WTC11 (cell line): Measurements from ENCODE around the gene CACNG4. TPM values are rescaled to one million over a fixed set of nuclear protein-coding genes. Genes with fewer than 3 reads are reported as not detected.

ENCODE experiments used
- ATAC-seq: fragments of 200-7000 bp; cut with Tn5 transposase; 2 replicates; pipeline ENCODE4 v1.10.0; 2021; ENCODE audit warnings: mild to moderate bottlenecking, moderate library complexity
- CTCF ChIA-PET: fragments of 300-600 bp; sonication (Branson Sonifier 250); formaldehyde crosslinking; loops from one replicate; lab custom pipeline; 2021; ENCODE audit warnings: antibody characterized with exemption; lab: Charles Lee
- POLR2A ChIA-PET: fragments of 350-600 bp; sonication (Branson Sonifier 250); formaldehyde crosslinking; loops from one replicate; lab custom pipeline; 2021; ENCODE audit warnings: antibody characterized with exemption; lab: Charles Lee
- DNase-seq: peaks from one replicate; pipeline ENCODE4 v3.0.0; 2021; ENCODE audit warnings: low spot score
- H3K27ac Mint-ChIP-seq: 2 replicates; pipeline ENCODE4 v1.8.0; 2021; ENCODE audit warnings: mixed read lengths
- H3K27me3 Mint-ChIP-seq: 2 replicates; pipeline ENCODE4 v1.8.0; 2021; ENCODE audit warnings: low read depth, mild to moderate bottlenecking, moderate library complexity, mixed read lengths
- H3K36me3 Mint-ChIP-seq: 2 replicates; pipeline ENCODE4 v1.8.0; 2021; ENCODE audit warnings: mixed read lengths
- H3K4me1 Mint-ChIP-seq: 2 replicates; pipeline ENCODE4 v1.8.0; 2022; ENCODE audit warnings: mixed read lengths
- H3K4me3 Mint-ChIP-seq: 2 replicates; pipeline ENCODE4 v1.8.0; 2021; ENCODE audit warnings: mild to moderate bottlenecking, moderate library complexity, mixed read lengths
- H3K9me3 Mint-ChIP-seq: 2 replicates; pipeline ENCODE4 v1.8.0; 2021; ENCODE audit warnings: mixed read lengths
- ATF1 ChIP-seq: sonication (generic); formaldehyde crosslinking; IDR thresholded peaks from 2 replicates; pipeline ENCODE4 v1.8.1; 2023; ENCODE audit warnings: mild to moderate bottlenecking, moderate library complexity, missing genetic modification reagents
- CBFB ChIP-seq: sonication (generic); formaldehyde crosslinking; IDR thresholded peaks from 2 replicates; pipeline ENCODE4 v1.8.1; 2022; ENCODE audit warnings: mild to moderate bottlenecking, low read depth, missing genetic modification reagents
- ELF4 ChIP-seq: sonication (generic); formaldehyde crosslinking; IDR thresholded peaks from 2 replicates; pipeline ENCODE4 v1.8.1; 2022; ENCODE audit warnings: low read depth, mild to moderate bottlenecking, moderate library complexity, missing genetic modification reagents
- ETV6 ChIP-seq: sonication (generic); formaldehyde crosslinking; IDR thresholded peaks from 2 replicates; pipeline ENCODE4 v1.8.1; 2022; ENCODE audit warnings: mild to moderate bottlenecking, missing genetic modification reagents
- GTF2I ChIP-seq: fragments of 250-450 bp; sonication (Bioruptor Pico); conservative IDR thresholded peaks from 2 replicates; pipeline ENCODE4 v1.4.0; 2021; ENCODE audit warnings: mild to moderate bottlenecking
- JAZF1 ChIP-seq: fragments of 250-450 bp; sonication (Bioruptor Pico); IDR thresholded peaks from 2 replicates; pipeline ENCODE4 v1.9.0; 2021; ENCODE audit warnings: moderate library complexity, mild to moderate bottlenecking, inconsistent platforms
- MXD4 ChIP-seq: fragments of 250-450 bp; sonication (Bioruptor Pico); IDR thresholded peaks from 2 replicates; pipeline ENCODE4 v1.8.0; 2021; ENCODE audit warnings: mild to moderate bottlenecking, moderate library complexity, borderline replicate concordance
- NFATC4 ChIP-seq: fragments of 250-450 bp; sonication (Bioruptor Pico); IDR thresholded peaks from 2 replicates; pipeline ENCODE4 v1.9.0; 2021; ENCODE audit warnings: mild to moderate bottlenecking
- OVOL2 ChIP-seq: fragments of 250-450 bp; sonication (Bioruptor Pico); IDR thresholded peaks from 2 replicates; pipeline ENCODE4 v1.9.0; 2021; ENCODE audit warnings: mild to moderate bottlenecking, borderline replicate concordance
- ZNF219 ChIP-seq: sonication (generic); formaldehyde crosslinking; IDR thresholded peaks from 2 replicates; pipeline ENCODE4 v1.8.0; 2023; ENCODE audit warnings: missing genetic modification reagents, mild to moderate bottlenecking, borderline replicate concordance
- ZNF396 ChIP-seq: fragments of 250-450 bp; sonication (Bioruptor Pico); IDR thresholded peaks from 2 replicates; pipeline ENCODE4 v1.8.0; 2021; ENCODE audit warnings: mild to moderate bottlenecking, moderate library complexity, borderline replicate concordance
- total RNA-seq: library from RNA; stranded (reverse); gene quantifications from 3 replicates; pipeline ENCODE4 v1.2.3, GENCODE V29; 2021
- TF ChIP-seq, protein P1 (sequence below): sonication (generic); formaldehyde crosslinking; IDR thresholded peaks from 2 replicates; pipeline ENCODE4 v1.8.0; 2023; ENCODE audit warnings: mild to moderate bottlenecking, missing genetic modification reagents
- TF ChIP-seq, protein P2 (sequence below): sonication (generic); formaldehyde crosslinking; IDR thresholded peaks from 2 replicates; pipeline ENCODE4 v1.8.1; 2023; ENCODE audit warnings: mild to moderate bottlenecking, missing genetic modification reagents
- TF ChIP-seq, protein P3 (sequence below): fragments of 250-450 bp; sonication (Bioruptor Pico); IDR thresholded peaks from 2 replicates; pipeline ENCODE4 v1.8.0; 2021; ENCODE audit warnings: mild to moderate bottlenecking
- TF ChIP-seq, protein P4 (sequence below): sonication (generic); formaldehyde crosslinking; IDR thresholded peaks from 2 replicates; pipeline ENCODE4 v1.8.1; 2022; ENCODE audit warnings: low read depth, mild to moderate bottlenecking, moderate library complexity, missing genetic modification reagents, borderline replicate concordance
- TF ChIP-seq, protein P5 (sequence below): fragments of 250-450 bp; sonication (Bioruptor Pico); IDR thresholded peaks from 2 replicates; pipeline ENCODE4 v1.9.0; 2021; ENCODE audit warnings: moderate library complexity, mild to moderate bottlenecking, inconsistent platforms, borderline replicate concordance
- TF ChIP-seq, protein P6 (sequence below): sonication (generic); formaldehyde crosslinking; IDR thresholded peaks from 2 replicates; pipeline ENCODE4 v1.8.1; 2023; ENCODE audit warnings: mild to moderate bottlenecking, moderate library complexity, missing genetic modification reagents

The CACNG4 gene
- total RNA-seq, 1 experiment from 2014 or later: 3.4 TPM

DNA sequence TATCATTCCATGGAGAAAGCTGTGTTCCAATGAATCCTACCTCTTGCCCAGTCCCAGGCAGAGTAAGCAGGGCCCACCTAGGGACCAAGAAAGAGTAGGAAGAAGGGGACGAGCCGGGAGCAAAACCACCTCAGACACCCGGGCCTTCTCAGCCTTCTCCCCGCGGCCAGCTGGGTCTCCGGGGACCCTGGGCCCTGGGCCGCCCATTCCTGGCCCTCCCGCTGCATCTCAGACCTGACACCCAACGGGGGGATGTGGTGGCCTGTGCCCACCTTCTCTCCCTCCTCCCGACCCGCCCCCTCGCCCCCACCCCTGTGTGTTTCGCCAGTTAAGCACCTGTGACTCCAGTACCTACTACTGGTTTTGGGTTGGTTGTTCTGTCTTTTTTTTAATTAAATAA is 68.5 kb downstream of the CACNG4 start (continued):
- TF ChIP-seq, protein P1, sequence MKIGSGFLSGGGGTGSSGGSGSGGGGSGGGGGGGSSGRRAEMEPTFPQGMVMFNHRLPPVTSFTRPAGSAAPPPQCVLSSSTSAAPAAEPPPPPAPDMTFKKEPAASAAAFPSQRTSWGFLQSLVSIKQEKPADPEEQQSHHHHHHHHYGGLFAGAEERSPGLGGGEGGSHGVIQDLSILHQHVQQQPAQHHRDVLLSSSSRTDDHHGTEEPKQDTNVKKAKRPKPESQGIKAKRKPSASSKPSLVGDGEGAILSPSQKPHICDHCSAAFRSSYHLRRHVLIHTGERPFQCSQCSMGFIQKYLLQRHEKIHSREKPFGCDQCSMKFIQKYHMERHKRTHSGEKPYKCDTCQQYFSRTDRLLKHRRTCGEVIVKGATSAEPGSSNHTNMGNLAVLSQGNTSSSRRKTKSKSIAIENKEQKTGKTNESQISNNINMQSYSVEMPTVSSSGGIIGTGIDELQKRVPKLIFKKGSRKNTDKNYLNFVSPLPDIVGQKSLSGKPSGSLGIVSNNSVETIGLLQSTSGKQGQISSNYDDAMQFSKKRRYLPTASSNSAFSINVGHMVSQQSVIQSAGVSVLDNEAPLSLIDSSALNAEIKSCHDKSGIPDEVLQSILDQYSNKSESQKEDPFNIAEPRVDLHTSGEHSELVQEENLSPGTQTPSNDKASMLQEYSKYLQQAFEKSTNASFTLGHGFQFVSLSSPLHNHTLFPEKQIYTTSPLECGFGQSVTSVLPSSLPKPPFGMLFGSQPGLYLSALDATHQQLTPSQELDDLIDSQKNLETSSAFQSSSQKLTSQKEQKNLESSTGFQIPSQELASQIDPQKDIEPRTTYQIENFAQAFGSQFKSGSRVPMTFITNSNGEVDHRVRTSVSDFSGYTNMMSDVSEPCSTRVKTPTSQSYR (CRISPR knock-in tag): no peak
- TF ChIP-seq, protein P2, sequence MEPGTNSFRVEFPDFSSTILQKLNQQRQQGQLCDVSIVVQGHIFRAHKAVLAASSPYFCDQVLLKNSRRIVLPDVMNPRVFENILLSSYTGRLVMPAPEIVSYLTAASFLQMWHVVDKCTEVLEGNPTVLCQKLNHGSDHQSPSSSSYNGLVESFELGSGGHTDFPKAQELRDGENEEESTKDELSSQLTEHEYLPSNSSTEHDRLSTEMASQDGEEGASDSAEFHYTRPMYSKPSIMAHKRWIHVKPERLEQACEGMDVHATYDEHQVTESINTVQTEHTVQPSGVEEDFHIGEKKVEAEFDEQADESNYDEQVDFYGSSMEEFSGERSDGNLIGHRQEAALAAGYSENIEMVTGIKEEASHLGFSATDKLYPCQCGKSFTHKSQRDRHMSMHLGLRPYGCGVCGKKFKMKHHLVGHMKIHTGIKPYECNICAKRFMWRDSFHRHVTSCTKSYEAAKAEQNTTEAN: no peak
- TF ChIP-seq ZNF219 (CRISPR knock-in tag) (no peak), ZNF396 (CRISPR knock-in tag) (no peak), CBFB (CRISPR knock-in tag) (no peak), NFATC4 (CRISPR knock-in tag) (no peak), GTF2I (CRISPR knock-in tag) (no peak), OVOL2 (CRISPR knock-in tag) (no peak), ATF1 (CRISPR knock-in tag) (no peak)
- TF ChIP-seq, protein P3, sequence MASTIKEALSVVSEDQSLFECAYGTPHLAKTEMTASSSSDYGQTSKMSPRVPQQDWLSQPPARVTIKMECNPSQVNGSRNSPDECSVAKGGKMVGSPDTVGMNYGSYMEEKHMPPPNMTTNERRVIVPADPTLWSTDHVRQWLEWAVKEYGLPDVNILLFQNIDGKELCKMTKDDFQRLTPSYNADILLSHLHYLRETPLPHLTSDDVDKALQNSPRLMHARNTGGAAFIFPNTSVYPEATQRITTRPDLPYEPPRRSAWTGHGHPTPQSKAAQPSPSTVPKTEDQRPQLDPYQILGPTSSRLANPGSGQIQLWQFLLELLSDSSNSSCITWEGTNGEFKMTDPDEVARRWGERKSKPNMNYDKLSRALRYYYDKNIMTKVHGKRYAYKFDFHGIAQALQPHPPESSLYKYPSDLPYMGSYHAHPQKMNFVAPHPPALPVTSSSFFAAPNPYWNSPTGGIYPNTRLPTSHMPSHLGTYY: no peak
- TF ChIP-seq, protein P4, sequence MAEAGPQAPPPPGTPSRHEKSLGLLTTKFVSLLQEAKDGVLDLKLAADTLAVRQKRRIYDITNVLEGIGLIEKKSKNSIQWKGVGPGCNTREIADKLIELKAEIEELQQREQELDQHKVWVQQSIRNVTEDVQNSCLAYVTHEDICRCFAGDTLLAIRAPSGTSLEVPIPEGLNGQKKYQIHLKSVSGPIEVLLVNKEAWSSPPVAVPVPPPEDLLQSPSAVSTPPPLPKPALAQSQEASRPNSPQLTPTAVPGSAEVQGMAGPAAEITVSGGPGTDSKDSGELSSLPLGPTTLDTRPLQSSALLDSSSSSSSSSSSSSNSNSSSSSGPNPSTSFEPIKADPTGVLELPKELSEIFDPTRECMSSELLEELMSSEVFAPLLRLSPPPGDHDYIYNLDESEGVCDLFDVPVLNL (CRISPR knock-in tag): no peak
- TF ChIP-seq, protein P5, sequence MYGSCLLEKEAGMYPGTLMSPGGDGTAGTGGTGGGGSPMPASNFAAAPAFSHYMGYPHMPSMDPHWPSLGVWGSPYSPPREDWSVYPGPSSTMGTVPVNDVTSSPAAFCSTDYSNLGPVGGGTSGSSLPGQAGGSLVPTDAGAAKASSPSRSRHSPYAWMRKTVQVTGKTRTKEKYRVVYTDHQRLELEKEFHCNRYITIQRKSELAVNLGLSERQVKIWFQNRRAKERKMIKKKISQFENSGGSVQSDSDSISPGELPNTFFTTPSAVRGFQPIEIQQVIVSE (CRISPR knock-in tag): no peak
- TF ChIP-seq, protein P6, sequence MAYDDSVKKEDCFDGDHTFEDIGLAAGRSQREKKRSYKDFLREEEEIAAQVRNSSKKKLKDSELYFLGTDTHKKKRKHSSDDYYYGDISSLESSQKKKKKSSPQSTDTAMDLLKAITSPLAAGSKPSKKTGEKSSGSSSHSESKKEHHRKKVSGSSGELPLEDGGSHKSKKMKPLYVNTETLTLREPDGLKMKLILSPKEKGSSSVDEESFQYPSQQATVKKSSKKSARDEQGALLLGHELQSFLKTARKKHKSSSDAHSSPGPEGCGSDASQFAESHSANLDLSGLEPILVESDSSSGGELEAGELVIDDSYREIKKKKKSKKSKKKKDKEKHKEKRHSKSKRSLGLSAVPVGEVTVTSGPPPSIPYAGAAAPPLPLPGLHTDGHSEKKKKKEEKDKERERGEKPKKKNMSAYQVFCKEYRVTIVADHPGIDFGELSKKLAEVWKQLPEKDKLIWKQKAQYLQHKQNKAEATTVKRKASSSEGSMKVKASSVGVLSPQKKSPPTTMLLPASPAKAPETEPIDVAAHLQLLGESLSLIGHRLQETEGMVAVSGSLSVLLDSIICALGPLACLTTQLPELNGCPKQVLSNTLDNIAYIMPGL: no peak

DNA sequence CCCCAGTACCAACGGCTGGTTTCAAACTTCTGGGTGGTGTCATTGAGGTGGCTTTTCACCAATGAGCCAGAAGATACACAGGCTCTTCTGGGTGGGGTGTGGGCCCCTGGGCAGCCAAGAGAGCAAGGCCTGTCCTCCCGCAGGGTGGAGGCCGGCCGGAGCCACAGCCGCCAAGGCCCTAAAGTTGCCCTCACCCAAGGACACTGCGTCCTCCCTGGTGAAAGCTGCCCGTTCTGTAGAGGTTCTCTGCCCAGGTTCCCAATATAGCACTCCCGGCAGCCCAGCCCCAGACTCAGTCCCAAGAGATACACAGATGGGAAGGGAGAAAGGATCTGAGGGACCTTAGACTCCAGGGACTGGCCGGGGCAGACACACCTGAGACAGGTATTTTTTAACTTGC is 69.1 kb downstream of the CACNG4 start:
- H3K27me3 Mint-ChIP-seq: no peaks in the 10 kb centered on the region
- H3K27ac Mint-ChIP-seq: no peak overlapping the region
- CTCF ChIA-PET: interaction anchor here (0.6 kb wide), 1 partner anchor 17 kb away, joined by 3 read pairs; no protein-coding TSS in a partner anchor
- H3K36me3 Mint-ChIP-seq: no peaks in the 10 kb centered on the region
- no peaks in the 10 kb centered on the region for H3K4me1 Mint-ChIP-seq
- H3K4me3 Mint-ChIP-seq: no peak overlapping the region
- ATAC-seq: no peak
- no peak for DNase-seq
- TF ChIP-seq NFATC4 (CRISPR knock-in tag): no peak
- no peak for TF ChIP-seq ATF1 (CRISPR knock-in tag)
- no peak for TF ChIP-seq MXD4
- no peak for TF ChIP-seq ELF4 (CRISPR knock-in tag)
- TF ChIP-seq JAZF1: no peak
- no peak for TF ChIP-seq ETV6 (CRISPR knock-in tag)
- H3K9me3 Mint-ChIP-seq: peaks cover 17% of the 10 kb centered on the region
- POLR2A ChIA-PET: no interaction called here
